Midbrain (tissue), 1 donor: ENCODE data around the gene CLDN25.

Source experiments
- DNase-seq: peaks from one replicate; lab custom pipeline; 2025; lab: John Stamatoyannopoulos, UW

The CLDN25 gene

GRCh38 chr11:113808931-113809330 lies 29.3 kb downstream of the CLDN25 start:
- no peak for DNase-seq

DNA sequence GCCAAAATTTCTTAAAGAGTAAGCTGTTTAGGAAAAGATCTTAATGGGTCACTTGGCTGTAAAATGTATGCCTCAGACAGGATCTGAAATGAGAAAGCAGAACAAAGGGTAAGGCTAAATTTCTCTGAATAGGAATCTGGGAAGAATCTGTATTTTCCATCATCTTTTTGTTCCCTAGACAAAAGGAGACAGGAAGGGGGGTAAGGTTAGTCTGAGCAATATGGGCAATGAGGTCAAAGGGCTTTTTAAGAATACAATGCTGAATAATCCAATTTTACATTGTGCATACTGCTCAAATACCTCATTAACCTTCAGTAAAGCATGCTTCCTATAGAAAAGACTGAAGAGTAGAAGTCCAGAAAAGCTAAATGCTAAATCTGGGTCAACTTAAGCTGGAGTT lies 34.6 kb downstream of the CLDN25 start:
- no peak for DNase-seq

- DNase-seq, result no peak
These were observed 37.6 kb downstream of the CLDN25 start for GRCh38 chr11:113817162-113817561.

DNA sequence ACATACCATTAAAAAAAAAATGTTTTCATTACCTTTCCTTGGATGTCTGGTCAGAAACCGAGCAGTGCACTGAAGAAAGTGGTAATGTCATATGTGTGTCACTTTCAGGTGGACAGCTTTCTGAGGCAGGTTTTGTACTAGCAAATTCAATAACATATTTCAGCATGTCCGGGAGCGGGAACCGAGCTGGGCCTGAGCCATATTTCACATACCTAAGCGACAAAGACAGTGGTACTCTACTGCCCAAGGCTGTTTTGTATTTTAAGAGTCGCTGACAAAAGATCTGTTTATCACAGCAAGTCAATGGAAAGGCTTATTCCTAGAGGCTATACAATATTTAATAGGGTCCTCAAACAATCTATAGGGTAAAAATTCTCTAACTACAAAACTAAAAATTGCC lies 38.0 kb downstream of the CLDN25 start:
- no peak for DNase-seq

DNA sequence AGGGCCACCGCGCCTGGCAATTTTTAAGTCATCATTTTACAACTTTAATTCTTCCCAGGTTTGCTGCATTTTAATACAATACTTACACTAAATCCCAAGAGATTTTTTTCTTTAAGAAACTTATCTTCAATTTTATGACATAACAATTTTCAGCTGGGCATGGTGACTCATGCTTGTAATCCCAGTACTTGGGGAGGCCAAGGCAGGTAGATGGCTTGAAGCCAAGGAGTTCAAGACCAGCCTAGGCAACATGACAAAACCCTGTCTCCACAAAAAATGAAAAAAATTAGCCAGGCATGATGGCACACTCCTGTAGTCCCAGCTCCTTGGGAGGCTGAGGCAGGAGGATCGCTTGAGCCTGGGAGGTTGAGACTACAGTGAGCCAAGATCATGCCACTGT lies 38.8 kb downstream of the CLDN25 start:
- DNase-seq, result no peak

DNA sequence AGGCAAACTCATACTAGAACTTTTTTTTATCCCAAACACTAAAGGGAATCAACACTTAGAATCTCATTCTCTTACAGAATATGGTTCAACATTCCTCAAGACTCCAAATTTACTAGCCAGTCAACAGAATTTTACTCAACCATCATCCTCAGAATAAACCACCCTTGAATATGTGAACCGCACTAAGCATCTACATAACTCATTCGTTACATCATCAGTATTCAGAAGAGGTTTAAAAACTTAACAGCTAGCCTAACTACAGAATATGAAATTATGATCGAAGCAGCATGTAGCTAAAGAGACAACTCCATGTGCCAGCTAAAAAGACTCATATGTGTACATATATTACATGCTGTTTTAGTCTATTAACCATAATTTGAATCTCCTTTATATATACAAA lies 47.9 kb downstream of the CLDN25 start:
- no peak for DNase-seq

- DNase-seq, result no peak
These were observed 48.6 kb downstream of the CLDN25 start for GRCh38 chr11:113828191-113828590.

DNA sequence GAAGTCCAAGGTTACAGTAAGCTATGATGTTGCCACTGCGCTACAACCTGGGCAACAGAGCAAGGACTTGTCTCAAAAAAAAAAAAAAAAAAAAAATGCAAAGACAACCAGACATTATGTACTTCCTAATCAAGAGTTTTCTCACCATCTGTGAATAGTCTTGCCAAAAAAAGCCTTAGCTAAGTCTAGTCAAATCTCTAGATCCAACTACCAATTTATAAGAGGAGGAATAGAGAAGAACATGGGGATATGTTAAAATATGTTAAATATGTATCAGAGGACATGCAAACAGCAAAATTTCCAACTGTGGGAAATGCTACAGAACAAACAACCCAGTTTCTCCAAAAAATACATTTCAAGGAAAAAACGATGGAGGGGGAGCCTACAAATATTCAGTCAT lies 50.2 kb downstream of the CLDN25 start:
- DNase-seq, result no peak
